SKM-1 treated with dmso at 0.1 percent for 144 hours (cell line): Measurements from ENCODE around the gene RTP5.
A peak's percentile ranks its signal among the peaks of the same experiment; 100 is the strongest.

ENCODE experiments used
- DNase-seq: peaks from one replicate; lab custom pipeline; 2025; ENCODE audit not compliant: unreplicated experiment; lab: John Stamatoyannopoulos, UW

The RTP5 gene

DNA sequence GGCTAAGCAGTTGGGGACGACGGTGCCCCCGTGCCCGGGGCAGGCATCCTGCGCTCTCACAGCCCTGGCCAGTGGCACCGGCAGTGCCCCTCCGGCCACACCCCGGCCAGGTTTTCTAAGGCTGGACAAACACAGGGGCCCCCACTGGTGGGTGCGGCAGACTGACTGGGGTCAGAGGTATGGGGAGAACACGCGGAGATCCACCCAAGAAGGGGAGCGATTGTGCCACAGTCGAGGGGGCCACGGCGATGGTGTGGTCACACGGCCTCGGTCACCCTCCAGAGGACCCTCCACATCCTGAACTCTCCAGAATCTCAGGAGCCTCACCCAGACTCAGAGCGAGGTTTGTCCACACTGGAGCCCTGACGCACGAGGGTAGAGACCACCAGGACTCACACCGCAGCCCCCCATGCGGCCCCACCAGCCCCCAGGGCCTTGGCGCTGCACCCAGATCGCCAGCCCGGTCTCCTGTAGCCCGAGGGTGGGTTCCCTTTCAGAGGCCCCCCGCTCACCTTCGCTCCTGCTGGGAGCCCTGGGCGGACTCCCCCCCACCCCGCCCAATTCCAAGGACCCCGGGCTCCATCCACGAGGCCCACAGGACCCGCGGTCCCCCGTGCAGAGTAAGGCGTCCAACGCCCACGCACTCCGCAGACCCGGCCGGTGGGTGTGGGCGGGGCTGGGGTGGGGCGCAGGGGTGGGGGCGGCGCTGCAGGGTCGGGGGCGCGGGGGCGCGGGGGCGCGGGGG is 26.0 kb upstream of the RTP5 start:
- no peak for DNase-seq

DNA sequence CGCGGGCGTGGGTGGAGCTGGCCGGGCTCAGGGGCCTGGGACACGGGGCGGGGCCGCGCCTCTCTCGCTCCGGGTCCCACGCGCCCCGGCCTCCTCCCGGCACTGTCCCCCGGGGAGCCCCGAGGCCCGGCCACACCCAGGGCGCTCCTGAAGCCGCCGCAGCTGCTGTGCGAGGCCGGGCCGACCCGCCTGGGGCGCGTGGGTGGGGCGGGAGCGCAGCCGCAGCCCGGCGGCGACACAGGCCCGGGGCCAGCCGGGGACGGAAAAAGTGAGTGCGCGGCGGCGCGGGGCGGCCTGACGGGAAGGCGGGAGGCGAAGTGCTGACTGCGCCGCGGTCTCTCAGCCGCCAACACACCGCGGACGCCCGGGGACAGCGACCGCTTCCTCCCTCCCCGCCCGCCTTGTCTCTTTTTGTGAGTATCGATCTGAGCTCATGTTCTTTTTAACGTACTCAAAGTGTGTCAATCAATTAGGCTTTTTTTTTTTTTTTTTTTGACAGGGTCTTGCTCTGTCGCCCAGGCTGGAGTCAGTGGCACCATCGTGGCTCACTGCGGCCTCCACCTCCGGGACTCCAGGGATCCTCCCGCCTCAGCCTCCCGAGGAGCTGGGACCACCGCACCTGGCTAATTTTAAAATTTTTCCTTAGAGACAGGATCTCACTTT is 25.3 kb upstream of the RTP5 start:
- DNase-seq: peak; percentile 35

DNA sequence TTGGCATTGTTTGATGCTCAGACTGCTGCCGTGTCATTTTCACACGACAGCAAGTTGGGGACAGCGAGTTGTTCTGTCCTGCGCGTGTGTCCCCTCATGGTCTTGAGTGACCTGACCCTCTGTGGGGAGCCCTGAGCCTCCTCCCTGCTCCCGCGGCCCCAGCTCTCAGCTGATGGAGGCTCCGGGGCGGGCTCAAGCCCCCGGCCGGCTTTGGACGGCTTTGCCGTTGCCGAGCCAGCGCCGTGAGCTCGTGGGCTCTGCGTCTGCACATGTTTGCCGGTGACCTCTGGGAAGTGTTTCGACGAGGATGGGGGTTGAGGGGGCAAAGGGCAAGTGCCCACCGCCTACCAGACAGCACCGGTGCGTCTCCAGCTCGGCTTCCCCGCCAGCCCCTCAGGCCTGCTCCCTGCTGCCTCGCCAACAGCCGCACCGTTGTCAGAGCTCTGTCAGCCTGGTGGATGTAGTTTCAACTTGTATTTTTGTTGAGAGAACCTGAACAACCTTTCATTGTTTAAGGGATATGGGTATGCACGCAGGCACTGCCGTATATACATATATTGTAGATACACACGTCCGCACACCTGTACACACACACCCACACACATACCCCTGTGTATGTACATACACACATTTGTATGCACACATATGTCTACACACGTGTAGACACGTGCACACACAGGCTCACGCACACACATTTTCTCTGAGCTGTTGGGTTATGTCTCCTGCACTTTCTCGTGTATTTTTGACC is 24.5 kb upstream of the RTP5 start:
- no peak for DNase-seq

DNA sequence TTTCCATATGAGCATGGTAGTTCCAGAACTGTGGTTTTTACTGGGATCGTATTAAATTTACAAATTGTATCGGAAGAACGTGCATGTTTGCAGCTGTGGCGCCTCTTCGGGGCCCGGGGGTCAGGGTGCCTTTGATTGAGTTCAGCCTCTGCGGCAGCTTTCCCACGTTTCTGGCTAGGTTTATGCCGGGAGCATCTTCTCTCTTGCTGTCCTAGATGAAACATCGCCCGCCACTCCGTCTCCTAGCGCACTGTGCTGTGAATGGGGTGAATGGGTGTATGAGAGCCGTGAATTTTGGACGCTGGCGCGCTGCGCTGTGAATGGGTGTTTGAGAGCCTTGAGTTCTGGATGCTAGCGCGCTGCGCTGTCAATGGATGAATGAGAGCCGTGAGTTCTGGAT is 23.1 kb upstream of the RTP5 start:
- DNase-seq: no peak

DNA sequence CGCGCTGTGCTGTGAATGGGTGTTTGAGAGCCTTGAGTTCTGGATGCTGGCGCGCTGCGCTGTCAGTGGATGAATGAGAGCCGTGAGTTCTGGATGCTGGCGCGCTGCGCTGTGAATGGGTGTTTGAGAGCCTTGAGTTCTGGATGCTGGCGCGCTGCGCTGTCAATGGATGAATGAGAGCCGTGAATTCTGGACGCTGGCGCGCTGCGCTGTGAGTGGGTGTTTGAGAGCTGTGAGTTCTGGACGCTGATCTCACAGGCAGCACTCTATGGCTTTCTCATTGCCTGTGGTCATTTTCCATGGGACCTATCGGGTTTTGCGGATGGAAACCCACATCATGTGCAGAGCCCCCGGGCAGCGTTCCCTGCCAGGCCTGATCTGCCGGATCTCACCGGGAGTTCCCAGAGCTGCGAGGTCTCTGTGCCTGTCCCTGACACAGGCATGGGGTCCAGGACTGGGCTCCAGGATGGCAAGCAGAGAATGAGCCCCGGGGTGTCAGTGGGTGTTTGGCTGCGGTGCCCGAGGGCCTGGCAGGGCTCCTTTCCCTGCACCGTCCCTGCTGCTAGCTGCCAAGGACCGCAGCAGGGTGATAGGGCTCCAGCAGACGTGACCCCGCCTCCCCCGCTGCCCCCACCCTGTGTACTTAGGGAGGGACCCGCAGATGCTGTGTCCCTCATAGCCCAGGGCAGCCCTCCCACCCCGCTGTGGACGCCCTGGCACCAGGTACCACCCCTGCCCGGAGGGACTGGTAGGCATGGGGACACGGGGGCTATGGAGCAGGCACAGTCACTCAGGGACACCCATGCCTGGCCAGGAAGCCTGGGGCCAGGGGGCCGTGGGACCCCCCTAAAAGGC is 20.5 kb upstream of the RTP5 start:
- DNase-seq: no peak

DNA sequence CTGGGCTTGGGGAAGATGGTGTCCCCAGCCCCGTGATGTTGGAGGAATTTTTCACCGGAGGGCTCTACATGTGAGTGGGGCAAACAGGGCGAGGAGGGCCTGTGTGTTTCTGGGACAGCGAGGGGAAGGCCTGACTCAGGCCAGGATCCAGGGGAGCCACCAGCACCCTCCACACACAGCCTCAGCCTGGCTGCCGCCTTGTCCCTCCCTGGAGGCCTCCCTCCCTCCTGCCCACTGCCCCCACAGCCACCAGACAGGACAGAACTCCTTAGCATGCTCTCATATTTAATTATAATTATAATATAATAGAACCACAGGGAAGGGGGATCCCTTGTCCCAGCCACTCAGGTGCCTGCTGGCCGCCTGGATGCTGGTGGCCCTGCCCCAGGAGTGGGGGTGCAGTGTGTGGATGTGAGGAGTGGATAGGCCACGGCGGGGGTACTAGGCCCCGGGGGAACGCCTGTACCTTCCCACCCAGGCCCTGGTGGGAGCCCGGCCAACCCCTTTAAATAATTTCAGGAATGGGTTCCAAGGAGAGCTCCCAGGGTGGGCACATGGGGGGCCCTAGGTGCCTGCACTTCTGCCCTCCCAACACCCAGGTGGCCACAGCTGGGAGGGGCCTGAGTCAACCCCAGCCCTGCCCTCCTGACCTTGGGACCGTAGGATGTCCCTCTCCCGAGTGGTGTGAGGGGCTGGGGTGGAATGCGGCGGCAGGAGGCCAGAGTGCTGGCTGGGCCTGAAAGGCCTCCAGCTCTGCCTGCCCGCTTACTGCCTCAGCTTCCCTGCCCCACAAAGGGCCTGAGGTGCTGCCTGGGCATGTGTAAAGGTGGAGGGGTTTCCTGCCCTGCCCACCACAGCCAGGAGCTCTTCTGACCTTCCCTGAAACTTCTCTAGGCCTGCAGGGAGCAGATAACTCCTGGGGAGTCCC is 19.6 kb upstream of the RTP5 start:
- DNase-seq: no peak

DNA sequence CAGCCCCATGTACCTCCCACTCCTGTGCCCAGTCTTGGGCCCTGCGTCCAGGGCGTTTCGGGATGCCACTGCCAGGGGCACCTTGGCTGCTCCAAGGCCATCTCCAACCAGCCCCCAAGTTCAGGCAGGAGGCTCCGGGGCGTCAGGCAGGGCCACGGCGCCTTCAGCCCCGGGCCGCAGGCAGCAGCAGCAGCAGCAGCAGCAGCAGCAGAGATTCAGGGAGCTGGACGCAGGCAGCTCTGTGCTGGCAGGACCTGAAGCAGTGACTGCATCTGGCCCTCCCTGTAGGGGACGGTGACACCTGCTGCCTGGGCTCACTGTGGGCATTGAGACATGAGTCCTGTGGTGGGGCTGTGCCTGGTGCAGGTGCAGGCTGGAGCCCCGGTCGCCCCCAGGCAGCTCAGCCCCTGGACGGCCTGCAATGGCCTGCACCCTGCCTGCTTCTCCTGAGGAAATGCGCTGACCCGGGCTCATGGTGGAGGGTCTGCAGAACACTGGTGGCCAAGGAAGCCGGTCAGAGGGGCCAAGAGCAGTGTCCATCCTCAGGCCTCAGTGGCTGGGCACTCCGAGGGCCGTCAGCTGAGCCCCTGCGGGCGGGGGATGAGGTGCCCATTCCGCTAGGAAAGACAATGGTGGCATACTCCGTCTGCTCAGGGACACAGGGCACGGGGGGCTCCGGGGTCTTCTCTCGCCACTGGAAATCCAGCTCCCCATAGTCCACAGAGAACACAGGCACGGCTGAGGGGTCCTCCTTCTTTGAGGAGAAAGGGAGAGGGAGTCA is 18.8 kb upstream of the RTP5 start:
- DNase-seq: no peak

DNA sequence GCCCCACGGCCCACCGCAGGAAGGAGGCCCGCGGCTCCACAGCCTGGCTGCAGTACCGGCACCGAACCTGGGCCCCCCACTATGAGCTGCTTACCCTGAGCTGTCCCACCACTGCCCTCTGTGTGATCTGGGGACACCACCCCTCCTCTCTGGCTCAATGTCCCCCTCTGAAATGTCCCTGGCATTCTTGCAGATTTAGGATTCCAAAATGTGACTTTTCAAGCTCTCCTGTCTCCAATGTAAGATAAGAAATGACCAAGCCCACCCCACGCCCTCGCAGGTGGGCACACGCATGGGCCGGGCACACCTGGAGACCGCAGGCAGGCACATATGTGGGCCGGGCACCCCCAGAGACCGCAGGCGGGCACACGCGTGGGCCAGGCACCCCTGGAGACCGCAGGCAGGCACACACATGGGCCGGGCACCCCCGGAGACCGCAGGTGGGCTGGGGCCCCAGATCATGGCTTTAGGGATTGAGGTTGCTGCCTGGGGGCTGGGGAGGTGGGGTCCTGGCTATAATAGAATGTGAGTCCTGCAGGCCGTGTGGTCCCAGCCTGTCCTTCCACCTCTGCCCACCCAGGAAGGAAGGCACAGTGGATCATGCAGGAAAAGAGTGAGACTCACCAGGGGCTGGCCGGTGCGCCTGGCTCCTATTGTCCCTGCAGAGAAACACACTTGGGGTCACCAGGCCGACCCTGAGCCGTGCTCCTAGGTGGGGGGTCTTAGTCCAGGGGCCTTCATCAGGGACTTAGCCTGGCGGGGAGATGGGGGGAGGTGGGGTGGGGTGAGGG is 18.0 kb upstream of the RTP5 start:
- no peak for DNase-seq

DNA sequence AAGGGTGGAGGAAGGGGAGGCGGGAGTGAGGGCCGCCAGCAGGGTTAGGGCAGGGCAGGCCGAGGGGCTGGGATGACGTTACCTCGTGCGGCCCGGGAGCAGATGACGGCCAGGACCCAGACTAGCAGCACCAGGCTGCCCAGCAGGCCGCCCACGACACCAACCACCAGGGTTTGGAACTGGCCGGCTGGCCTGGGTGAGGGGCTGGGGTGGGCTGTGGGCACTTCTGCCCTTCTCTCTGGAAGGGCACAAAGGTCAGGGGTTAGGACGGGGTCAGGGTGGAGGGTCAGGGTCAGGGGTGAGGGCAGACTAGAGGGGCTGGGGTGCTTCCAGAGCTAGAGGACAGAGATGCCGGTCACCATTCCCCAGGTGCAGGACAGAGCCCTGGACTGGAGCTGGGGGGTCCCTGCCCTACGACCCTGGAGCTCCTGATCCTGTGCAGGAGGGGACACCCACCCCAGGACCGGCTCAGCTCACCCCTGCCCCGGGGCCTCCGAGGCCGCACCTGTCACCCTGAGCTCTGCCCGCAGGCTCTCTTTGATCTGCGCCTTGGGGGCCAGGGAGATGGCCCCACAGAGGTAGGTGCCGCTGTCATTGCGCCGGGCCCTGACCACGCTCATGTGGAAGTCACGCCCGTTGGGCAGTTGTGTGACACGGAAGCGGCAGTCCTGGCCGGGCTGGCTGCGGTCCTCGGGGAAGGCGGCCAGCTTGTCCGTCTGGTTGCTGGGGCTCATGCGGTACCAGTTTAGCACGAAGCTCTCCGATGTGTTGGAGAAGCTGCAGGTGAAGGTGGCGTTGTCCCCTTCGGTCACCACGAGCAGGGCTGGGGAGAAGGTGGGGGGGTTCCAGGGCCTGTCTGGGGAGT is 17.2 kb upstream of the RTP5 start:
- no peak for DNase-seq

DNA sequence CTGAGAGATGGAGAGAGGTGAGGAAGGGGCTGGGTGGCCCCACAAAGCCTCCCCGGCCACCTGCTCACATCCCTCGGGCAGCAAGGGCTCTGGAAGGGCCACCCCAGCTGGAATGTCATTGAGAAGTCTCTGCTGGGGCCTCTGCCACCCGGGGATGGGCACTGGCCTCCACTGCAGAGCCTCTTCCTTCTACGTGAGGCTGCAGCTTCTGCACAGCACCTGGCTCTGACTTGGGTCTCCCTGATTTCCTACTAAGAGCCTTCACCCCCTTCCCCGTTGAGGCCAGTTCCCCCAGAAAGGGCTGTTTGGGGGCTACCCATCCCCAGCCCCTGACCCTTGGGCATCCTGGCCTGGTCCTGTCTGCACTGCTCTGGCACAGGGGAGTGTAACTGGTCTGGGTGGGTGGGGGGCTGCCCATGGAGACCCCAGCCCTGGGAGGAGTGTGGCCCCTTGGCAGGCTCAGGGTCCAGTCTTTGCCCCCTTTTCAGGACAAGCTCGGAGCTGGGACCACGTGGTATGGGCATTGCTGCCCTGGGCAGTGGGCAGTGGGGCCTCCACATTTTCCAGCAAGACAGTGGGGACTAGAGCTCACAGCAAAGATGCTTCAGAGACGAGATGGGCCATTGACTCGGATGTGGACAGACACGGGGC is 16.4 kb upstream of the RTP5 start:
- no peak for DNase-seq

DNA sequence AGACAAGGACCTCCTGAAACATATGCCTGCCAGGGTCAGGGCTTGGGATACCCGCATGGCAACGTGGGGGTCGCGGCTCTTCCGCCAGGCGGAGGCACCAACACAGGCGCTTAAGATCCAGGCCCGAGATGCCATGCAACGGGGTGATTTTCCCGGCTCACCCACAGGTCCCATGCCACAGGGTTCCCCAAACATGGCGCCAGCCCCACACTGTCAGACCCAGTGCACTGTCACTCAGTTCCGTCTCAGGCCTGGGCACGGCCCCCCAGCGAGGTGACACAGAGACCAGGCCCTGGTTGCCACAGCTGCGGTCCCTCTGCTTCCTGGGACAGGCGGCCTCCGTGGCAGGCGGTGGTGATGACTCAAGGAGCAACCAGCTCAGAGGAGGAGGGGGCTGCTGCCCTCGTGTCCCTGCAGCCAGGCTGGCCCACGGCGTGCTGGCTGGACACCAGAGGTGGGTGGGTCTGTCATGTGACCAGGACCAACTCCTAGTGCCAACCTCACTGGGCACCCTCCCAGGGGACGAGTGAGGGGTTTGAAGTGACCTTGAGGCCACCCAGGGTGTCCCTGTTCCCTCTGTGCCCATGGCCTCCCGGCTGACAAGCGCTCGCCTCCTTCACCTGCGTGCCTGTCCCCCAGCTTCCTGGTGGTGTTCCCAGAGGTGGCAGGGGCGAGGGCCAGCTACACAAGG is 15.7 kb upstream of the RTP5 start:
- DNase-seq: no peak

DNA sequence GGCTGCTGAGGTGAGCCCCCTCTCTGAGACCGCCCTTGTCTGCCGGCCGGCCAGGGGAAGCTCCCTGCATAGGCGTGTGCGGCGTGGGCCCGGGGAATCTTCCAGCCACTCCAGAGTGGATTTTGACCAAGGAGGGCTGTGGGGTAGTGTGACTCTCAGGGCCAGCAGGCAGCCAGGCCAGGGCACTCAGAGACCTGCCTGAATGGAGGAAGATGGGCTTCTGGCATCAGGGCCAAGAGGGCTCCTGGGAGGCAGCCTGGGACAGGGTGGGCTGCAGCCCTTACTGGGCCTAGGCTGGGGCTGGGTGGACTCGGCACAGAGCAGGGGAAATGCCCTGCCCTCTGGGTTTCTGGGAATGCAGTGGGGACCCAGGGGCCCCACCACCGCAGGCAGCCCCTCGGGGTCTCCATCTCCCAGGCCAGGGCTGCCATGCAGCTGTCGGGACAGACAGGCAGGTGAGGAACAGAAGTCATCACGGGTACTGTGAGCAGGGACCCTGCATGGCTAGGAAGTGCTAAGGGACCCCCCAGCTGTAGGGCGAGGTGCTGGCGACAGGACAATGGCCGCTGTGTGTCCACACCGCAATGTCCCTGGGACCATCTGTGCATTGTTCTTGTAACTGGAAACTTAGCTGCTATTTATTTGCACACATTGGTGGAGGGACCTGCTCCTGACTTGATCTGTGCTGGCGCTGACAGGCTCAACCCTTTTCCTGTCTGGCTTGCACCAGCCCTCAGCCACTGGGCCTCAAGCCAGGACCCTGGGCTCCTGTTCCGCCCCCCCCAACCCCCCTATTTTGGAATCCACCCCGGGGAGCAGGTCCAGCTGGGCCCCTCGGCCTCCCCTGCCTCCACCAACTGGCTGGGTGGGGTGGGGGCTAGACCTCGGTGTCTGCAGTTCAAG is 14.9 kb upstream of the RTP5 start:
- DNase-seq: no peak

DNA sequence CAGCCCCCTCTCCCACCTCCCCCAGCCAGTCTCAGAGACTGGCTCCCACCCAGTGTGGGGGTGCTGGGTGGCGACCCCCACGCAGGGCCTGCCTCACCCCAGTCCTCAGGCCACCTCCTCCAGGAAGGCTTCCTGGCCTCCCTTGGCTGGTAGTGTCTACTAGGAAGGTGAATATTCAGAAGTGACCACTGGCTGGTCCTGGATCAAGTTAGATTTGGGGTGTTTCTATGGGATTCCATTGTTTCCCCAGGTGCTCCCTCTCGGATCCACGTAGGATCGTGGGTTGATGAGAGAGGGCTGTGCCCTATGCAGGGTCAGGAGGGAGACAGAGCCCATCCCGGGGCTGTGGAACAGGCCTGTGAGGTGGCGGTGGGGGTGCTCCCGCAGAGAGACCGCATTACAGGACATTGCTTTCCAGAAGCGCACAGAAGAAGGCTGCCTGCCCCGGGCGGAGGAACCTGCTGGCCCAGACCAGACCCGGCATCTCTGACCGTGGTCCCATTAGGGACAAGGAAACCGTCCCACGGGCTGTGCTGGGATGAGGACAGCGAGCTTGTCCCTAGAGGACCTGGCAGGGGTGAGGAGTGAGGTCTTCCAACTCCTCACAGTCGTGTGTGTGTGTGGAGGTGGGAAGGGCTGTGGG is 14.2 kb upstream of the RTP5 start:
- no peak for DNase-seq

DNA sequence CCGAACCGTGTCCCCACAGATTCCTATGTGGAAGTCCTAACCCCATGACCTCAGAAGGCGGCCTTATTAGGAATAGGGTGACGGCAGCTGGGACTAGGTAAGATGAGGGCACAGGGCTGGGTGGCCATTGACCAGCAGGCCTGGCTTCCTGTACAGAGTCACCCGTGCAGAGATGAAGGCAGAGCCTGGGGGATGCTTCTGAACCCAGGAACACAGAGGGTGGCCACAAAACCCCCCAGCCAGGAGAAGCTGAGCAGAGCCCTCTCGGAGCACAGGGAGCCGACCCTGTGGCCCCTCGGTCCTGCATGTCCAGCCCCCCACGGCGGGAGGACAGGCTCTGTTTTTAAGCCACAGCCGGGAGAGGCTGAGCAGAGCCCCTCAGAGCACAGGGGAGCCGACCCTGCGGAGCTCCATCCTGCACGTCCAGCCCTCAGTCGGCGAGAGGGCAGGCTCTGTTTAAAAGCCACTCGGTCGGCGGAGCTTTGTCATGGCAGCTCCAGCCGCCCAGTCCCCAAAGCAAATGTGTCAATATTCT is 13.6 kb upstream of the RTP5 start:
- no peak for DNase-seq

DNA sequence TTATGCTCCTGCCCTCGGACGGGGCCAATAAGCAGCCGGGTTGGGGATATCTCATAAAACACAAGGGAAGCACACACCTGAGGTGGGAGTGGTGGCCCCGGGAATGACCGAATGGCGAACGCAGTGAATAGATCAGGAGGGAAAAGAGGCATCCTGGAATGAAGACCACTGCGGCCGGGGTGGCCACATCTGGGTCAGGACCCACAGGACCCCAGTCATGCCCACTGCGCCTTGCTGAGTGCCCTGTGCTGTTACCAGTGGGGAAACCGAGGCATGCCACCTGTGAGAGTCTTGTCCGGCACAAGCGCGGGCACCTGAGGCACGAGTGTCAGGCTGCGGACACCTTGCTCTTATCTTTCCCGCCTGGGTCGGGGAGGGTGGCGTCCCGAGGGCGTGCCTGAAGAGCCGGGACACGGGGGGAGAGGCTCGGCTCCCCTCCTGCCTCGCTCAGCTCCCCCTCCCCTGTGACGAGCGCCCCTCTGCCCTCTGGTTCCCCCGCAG is 12.4 kb upstream of the RTP5 start:
- no peak for DNase-seq
